ENCODE data around the gene GALNT13. TPM values are rescaled to one million over a fixed set of nuclear protein-coding genes. Genes with fewer than 3 reads are reported as not detected.

GALNT13 gene
- total and polyA plus RNA-seq, 10 of the 15 experiments (the other 5 are each of a cell fraction or from before 2014, with no cell fraction given): 0.04 TPM; not detected in 9

DNA sequence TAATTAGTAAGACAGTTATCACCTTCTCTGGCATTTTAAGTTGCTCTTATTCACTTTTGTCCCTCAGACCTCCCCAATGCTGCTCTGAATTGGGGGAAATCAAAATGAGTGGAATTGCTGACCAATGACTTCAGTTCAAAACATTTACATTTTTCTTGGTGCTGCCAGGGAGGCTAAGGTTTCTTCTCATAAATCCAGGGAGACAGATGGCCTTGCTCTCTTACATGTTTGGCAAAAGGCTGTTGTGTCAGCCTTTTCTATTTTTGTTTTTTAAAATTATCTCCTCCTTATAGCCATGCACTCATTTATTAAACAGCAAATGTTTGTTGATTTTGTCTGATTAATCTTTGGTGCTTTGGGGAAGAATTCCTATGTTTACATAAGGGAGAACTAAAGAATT is 82.0 kb downstream of the GALNT13 start:
- H3K27me3 ChIP-seq (replicated peaks in 1 of 2; ENCODE audit: control insufficient read depth in 2 of 2, insufficient read depth in 2 of 2, low read length in 1 of 2): no peaks in the 10 kb centered on the region
- no peak overlapping the region for H2AFZ ChIP-seq (ENCODE audit: control insufficient read depth, low read depth, low read length)
- in situ Hi-C loops (cut with MboI) (no loop called here), intact Hi-C loops (cut with micrococcal nuclease; ENCODE audit: unreplicated experiment) (no loop called here)
- POLR2A ChIA-PET: no interaction called here
- SMC1A ChIA-PET (ENCODE audit: uncharacterized antibody, unreplicated experiment): no interaction called here
- no peaks in the 10 kb centered on the region for H3K9me3 ChIP-seq (replicated peaks; ENCODE audit: control insufficient read depth, insufficient read depth, low read length)
- H3K4me3 ChIP-seq: no peak overlapping the region
- ATAC-seq: no peak
- no peak for FAIRE-seq
- H3K4me1 ChIP-seq (ENCODE audit: control insufficient read depth, insufficient read depth, low read length): no peaks in the 10 kb centered on the region
- no peak overlapping the region for H3K9ac ChIP-seq (ENCODE audit: control insufficient read depth, insufficient read depth, low read length)
- no peaks in the 10 kb centered on the region for H3K79me2 ChIP-seq (ENCODE audit: control insufficient read depth, insufficient read depth, low read length)
- BruUV-seq (replicated peaks): no TSS peak
- no peak overlapping the region for H3K27ac ChIP-seq (ENCODE audit: control insufficient read depth, insufficient read depth)
- no peak overlapping the region for H3K4me2 ChIP-seq (ENCODE audit: control insufficient read depth, insufficient read depth)
- TF ChIP-seq POLR2AphosphoS2 (IDR thresholded peaks at IDR 0.05; ENCODE audit: low read depth, low read length) (no peak), MEF2B (IDR thresholded peaks at IDR 0.05; ENCODE audit: partially characterized antibody, poor library complexity, severe bottlenecking) (no peak), TCF7 (IDR thresholded peaks at IDR 0.05; ENCODE audit: borderline replicate concordance) (no peak), RELA (IDR thresholded peaks at IDR 0.05; ENCODE audit: borderline replicate concordance, partially characterized antibody) (no peak), NRF1 (conservative IDR thresholded peaks at IDR 0.05; ENCODE audit: low read depth, low read length) (no peak), ZNF217 (IDR thresholded peaks at IDR 0.05) (no peak), ZNF24 (IDR thresholded peaks at IDR 0.05) (no peak)
- TF ChIP-seq, protein P1, sequence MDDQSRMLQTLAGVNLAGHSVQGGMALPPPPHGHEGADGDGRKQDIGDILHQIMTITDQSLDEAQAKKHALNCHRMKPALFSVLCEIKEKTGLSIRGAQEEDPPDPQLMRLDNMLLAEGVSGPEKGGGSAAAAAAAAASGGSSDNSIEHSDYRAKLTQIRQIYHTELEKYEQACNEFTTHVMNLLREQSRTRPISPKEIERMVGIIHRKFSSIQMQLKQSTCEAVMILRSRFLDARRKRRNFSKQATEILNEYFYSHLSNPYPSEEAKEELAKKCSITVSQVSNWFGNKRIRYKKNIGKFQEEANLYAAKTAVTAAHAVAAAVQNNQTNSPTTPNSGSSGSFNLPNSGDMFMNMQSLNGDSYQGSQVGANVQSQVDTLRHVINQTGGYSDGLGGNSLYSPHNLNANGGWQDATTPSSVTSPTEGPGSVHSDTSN (IDR thresholded peaks at IDR 0.05; ENCODE audit: insufficient replicate concordance, low read depth, low read length): no peak
- no peak for DNase-seq (ENCODE audit: low read depth, low spot score)
- CTCF ChIA-PET: no interaction called here
- RAD21 ChIA-PET (ENCODE audit: unreplicated experiment): no interaction called here
- no peaks in the 10 kb centered on the region for H4K20me1 ChIP-seq (ENCODE audit: control insufficient read depth, insufficient read depth)
- H3K36me3 ChIP-seq (ENCODE audit: control insufficient read depth in 2 of 2, insufficient read depth in 2 of 2, low read length in 1 of 2): no peaks in the 10 kb centered on the region

DNA sequence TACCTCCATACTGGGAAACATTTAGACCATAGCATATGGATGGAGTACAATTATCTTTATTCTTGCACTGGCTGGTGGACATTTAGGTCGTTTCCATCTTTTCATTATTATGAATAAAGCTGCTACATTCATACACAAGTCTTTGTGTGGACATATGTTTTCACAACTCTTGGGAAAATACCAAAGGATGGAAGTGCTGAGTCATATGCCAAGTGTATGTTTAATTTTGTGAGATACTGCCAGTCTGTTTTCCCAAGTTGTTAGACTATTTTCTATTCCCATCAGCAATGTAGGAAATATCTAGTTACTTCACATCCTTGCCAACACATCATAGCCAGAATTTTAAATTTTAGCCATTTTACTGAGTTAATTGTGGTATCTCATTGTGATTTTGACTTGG is 91.5 kb downstream of the GALNT13 start:
- Histone ChIP-seq H3K27me3 (replicated peaks in 1 of 2; ENCODE audit: control insufficient read depth in 2 of 2, insufficient read depth in 2 of 2, low read length in 1 of 2) (no peaks in the 10 kb centered on the region), H3K36me3 (ENCODE audit: control insufficient read depth in 2 of 2, insufficient read depth in 2 of 2, low read length in 1 of 2) (no peaks in the 10 kb centered on the region), H3K4me3 (no peak overlapping the region), H2AFZ (ENCODE audit: control insufficient read depth, low read depth, low read length) (no peak overlapping the region), H3K79me2 (ENCODE audit: control insufficient read depth, insufficient read depth, low read length) (no peaks in the 10 kb centered on the region), H3K9ac (ENCODE audit: control insufficient read depth, insufficient read depth, low read length) (no peak overlapping the region), H3K4me2 (ENCODE audit: control insufficient read depth, insufficient read depth) (no peak overlapping the region), H4K20me1 (ENCODE audit: control insufficient read depth, insufficient read depth) (no peaks in the 10 kb centered on the region), H3K4me1 (ENCODE audit: control insufficient read depth, insufficient read depth, low read length) (no peaks in the 10 kb centered on the region), H3K27ac (ENCODE audit: control insufficient read depth, insufficient read depth) (no peak overlapping the region), H3K9me3 (replicated peaks; ENCODE audit: control insufficient read depth, insufficient read depth, low read length) (no peaks in the 10 kb centered on the region)
- ChIA-PET SMC1A (ENCODE audit: uncharacterized antibody, unreplicated experiment) (no interaction called here), POLR2A (no interaction called here), CTCF (no interaction called here), RAD21 (ENCODE audit: unreplicated experiment) (no interaction called here)
- in situ Hi-C loops (cut with MboI): no loop called here
- FAIRE-seq: no peak
- WGBS (ENCODE audit: insufficient coverage, insufficient replicate concordance, low lambda C conversion rate, missing lambda C conversion rate): 7% methylated on average over 1 of the region's 1 CpG
- DNase-seq (ENCODE audit: low read depth, low spot score): no peak
- ATAC-seq: no peak
- intact Hi-C loops (cut with micrococcal nuclease; ENCODE audit: unreplicated experiment): no loop called here
- BruUV-seq (replicated peaks): no TSS peak
- TF ChIP-seq SIX5 (IDR thresholded peaks at IDR 0.05; ENCODE audit: low read depth, low read length, severe bottlenecking) (no peak), RELA (IDR thresholded peaks at IDR 0.05; ENCODE audit: borderline replicate concordance, partially characterized antibody) (no peak), CBX5 (IDR thresholded peaks at IDR 0.05; ENCODE audit: low read depth) (no peak), TARDBP (IDR thresholded peaks at IDR 0.05; ENCODE audit: borderline replicate concordance) (no peak), EP300 (IDR thresholded peaks at IDR 0.05; ENCODE audit: borderline replicate concordance in 1 of 2, control insufficient read depth in 1 of 2, low read depth in 2 of 2, low read length in 2 of 2) (no peak), HCFC1 (IDR thresholded peaks at IDR 0.05; ENCODE audit: low read length) (no peak), SMAD1 (IDR thresholded peaks at IDR 0.05; ENCODE audit: low read depth, partially characterized antibody) (no peak), SRF (IDR thresholded peaks at IDR 0.05; ENCODE audit: low read depth in 2 of 2, low read length in 2 of 2) (no peak), RAD21 (IDR thresholded peaks at IDR 0.05; ENCODE audit: insufficient read depth, low read depth, low read length) (no peak), NR2C2 (IDR thresholded peaks at IDR 0.05; ENCODE audit: borderline replicate concordance, control insufficient read depth, insufficient read length, low read depth) (no peak), PAX5 (IDR thresholded peaks at IDR 0.05; ENCODE audit: borderline replicate concordance, low read depth, low read length) (no peak), SREBF1 (IDR thresholded peaks at IDR 0.05; ENCODE audit: low read length) (no peak), MXI1 (IDR thresholded peaks at IDR 0.05; ENCODE audit: low read depth, low read length) (no peak)

Data from GM12878 (cell line).